ENCODE data around the gene VPS37B.

Gene VPS37B

GRCh38 chr12:122874081-122874480 is 21.8 kb downstream of the VPS37B start:
- no peak for TF ChIP-seq CTCF (IDR thresholded peaks at IDR 0.05)
- H3K9ac ChIP-seq, result no peak overlapping the region
- H3K4me3 ChIP-seq (ENCODE audit: low read depth, low read length), result no peak overlapping the region
- peaks cover 11% of the 10 kb centered on the region for H3K4me1 ChIP-seq
- H3K4me2 ChIP-seq (ENCODE audit: low read length), result no peak overlapping the region
- peaks cover 40% of the 10 kb centered on the region for H3K79me2 ChIP-seq
- H3K27me3 ChIP-seq (ENCODE audit: control insufficient read depth, insufficient read depth, low read length), result no peaks in the 10 kb centered on the region
- no peaks in the 10 kb centered on the region for H3K36me3 ChIP-seq (ENCODE audit: control insufficient read depth, insufficient read depth, low read length)
- no peaks in the 10 kb centered on the region for H3K9me3 ChIP-seq (ENCODE audit: control insufficient read depth, low read length)
- H2AFZ ChIP-seq, result no peak overlapping the region
- H3K27ac ChIP-seq, result no peak overlapping the region

DNA sequence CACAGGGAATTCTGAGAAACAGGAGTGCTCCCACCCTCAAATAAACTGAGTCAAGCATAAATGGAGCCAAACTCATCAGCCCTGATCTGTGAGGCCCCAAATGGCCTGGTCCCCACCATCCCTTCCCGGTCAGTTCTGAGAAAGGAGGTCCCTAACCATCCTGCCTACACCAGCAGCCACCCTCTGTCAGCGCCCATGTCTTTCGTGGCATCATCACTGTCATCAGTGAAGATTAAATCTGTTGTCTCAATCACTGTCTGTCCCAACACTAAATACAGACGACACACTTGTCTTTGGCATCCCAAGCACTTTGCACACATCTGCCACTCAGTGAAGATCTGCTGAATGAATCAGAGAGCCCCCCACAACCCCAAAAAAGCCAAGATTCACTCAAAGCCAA is 22.4 kb downstream of the VPS37B start:
- no peak for TF ChIP-seq CTCF (IDR thresholded peaks at IDR 0.05)
- Histone ChIP-seq H2AFZ (no peak overlapping the region), H3K9me3 (ENCODE audit: control insufficient read depth, low read length) (no peaks in the 10 kb centered on the region), H3K27ac (peak overlapping the region; percentile 45), H3K36me3 (ENCODE audit: control insufficient read depth, insufficient read depth, low read length) (no peaks in the 10 kb centered on the region), H3K4me1 (peaks cover 11% of the 10 kb centered on the region), H3K9ac (no peak overlapping the region), H3K27me3 (ENCODE audit: control insufficient read depth, insufficient read depth, low read length) (no peaks in the 10 kb centered on the region), H3K4me3 (ENCODE audit: low read depth, low read length) (no peak overlapping the region), H3K4me2 (ENCODE audit: low read length) (no peak overlapping the region), H3K79me2 (peaks cover 34% of the 10 kb centered on the region)

DNA sequence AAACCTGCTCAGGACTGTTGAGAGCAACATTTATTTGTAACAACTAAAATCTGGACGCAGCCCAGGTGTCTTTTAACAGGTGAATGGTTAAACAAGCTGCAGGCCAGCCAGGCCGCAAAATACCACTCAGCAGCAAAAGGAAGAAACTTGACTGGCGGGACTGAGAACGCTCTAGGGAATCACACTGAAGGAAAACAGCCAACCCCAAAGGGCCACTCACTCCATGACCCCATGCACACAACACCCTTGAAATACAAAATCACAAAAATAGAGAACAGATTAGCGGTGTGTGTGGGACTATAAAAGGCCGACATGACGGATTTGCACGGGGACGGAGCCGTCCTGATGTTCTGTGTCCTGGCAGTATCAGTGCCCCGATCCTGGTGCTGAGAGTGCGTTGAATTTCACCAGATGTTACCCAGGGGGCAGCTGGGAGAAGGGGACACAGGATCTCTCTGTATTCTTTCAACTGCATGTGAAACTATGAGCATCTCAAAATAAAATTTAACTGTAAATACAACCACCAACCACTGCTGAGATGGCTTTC is 23.0 kb downstream of the VPS37B start:
- peaks cover 11% of the 10 kb centered on the region for H3K4me1 ChIP-seq
- H3K4me2 ChIP-seq (ENCODE audit: low read length), result peak overlapping the region; percentile 25
- TF ChIP-seq CTCF (IDR thresholded peaks at IDR 0.05), result no peak
- no peak overlapping the region for H3K4me3 ChIP-seq (ENCODE audit: low read depth, low read length)
- H3K27ac ChIP-seq, result peak overlapping the region; percentile 45
- H2AFZ ChIP-seq, result no peak overlapping the region
- H3K27me3 ChIP-seq (ENCODE audit: control insufficient read depth, insufficient read depth, low read length), result no peaks in the 10 kb centered on the region
- no peaks in the 10 kb centered on the region for H3K36me3 ChIP-seq (ENCODE audit: control insufficient read depth, insufficient read depth, low read length)
- no peak overlapping the region for H3K9ac ChIP-seq
- H3K9me3 ChIP-seq (ENCODE audit: control insufficient read depth, low read length), result no peaks in the 10 kb centered on the region
- peaks cover 30% of the 10 kb centered on the region for H3K79me2 ChIP-seq

DNA sequence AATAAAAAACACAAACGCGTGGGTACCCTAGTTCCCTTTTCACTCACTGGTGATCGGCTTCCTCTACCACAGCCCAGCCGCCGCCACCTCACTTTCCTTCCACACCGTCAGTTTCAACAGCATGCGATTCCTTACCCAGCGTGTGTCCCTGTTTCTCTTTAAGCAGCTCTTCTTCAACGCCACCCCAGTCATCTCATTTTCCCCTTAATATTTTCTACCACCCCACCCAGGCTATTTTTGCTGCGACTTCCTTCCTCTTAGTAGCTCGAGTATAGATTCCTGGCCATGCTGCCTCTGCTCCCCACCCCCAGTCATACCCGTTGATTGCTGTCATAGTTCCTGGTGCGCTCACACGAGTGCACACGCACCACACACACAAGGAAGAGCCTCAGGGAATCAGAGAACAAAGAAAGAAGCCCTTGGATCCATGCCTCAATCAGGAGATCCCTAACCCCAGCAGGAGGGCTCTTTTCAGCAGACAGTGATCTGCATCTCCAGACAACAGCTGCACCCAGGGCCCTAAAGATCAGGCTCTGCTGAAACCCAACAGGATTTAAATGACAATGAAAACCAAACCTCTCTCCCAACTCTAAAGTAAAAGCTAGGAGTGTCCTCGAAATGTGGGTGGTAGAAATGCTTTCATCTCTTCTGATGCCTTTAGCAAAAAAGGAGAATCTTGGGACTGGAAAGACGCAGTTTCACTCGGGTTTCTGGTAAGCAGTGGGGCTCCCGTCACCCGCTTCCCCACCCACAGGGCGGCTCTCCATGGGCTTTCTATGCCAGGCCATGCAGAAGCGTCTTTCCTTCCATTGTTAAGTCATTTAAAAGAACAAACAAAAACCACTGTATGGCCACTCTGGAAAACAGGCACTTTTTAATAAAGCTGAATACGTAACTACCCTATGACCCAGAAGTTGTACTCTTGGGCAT is 23.8 kb downstream of the VPS37B start:
- Histone ChIP-seq H3K9me3 (ENCODE audit: control insufficient read depth, low read length) (no peaks in the 10 kb centered on the region), H2AFZ (no peak overlapping the region), H3K27ac (peak overlapping the region; percentile 45), H3K79me2 (peaks cover 26% of the 10 kb centered on the region), H3K4me1 (peaks cover 11% of the 10 kb centered on the region), H3K4me2 (ENCODE audit: low read length) (peak overlapping the region; percentile 66), H3K9ac (no peak overlapping the region), H3K36me3 (ENCODE audit: control insufficient read depth, insufficient read depth, low read length) (no peaks in the 10 kb centered on the region), H3K27me3 (ENCODE audit: control insufficient read depth, insufficient read depth, low read length) (no peaks in the 10 kb centered on the region), H3K4me3 (ENCODE audit: low read depth, low read length) (peak overlapping the region; percentile 6)
- no peak for TF ChIP-seq CTCF (IDR thresholded peaks at IDR 0.05)

All from parathyroid adenoma (tissue), 2 donors.